ENCODE results near the gene MRLN. TPM values are rescaled to one million over a fixed set of nuclear protein-coding genes. Genes with fewer than 3 reads are reported as not detected.

Gene MRLN
- total RNA-seq, result not detected in 2 replicates
- long read RNA-seq, result 0 reads

DNA sequence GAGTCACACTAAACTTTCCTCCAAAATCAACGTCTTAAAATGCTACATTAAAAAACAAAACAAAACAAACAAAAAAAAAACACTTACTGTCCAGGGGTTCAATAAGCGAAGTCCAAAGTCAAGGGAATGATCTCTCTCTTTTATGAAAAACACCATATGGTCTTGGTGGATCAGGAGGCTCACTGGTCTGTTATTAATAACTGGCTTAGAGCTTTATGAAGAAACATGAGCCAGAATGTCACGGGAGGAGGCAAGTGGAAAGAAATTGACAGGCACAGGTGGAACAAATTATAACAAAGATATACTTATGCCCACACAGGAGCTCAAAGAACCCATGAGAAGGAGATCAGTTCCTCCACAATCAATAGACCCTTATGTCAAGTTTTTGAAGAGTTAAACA lies at the start of gene MRLN:
Gene MRLN, minus strand, starts transcription at position 189 of the 400 bp plus-strand sequence.
- no peak within 1 kb of the TSS for H3K4me3 Mint-ChIP-seq (ENCODE audit: unreplicated experiment)
- H3K27ac Mint-ChIP-seq (ENCODE audit: unreplicated experiment), result no peak within 1 kb of the TSS
- no peak for DNase-seq (ENCODE audit: extremely low spot score, unreplicated experiment)
- no peaks in the 10 kb centered on the region for H3K4me1 Mint-ChIP-seq (ENCODE audit: unreplicated experiment)
- no peaks in the 10 kb centered on the region for H3K36me3 Mint-ChIP-seq (ENCODE audit: unreplicated experiment)
- TF ChIP-seq, protein P1, sequence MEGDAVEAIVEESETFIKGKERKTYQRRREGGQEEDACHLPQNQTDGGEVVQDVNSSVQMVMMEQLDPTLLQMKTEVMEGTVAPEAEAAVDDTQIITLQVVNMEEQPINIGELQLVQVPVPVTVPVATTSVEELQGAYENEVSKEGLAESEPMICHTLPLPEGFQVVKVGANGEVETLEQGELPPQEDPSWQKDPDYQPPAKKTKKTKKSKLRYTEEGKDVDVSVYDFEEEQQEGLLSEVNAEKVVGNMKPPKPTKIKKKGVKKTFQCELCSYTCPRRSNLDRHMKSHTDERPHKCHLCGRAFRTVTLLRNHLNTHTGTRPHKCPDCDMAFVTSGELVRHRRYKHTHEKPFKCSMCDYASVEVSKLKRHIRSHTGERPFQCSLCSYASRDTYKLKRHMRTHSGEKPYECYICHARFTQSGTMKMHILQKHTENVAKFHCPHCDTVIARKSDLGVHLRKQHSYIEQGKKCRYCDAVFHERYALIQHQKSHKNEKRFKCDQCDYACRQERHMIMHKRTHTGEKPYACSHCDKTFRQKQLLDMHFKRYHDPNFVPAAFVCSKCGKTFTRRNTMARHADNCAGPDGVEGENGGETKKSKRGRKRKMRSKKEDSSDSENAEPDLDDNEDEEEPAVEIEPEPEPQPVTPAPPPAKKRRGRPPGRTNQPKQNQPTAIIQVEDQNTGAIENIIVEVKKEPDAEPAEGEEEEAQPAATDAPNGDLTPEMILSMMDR (IDR thresholded peaks at IDR 0.05), result no peak
- peaks cover 52% of the 10 kb centered on the region for H3K27me3 Mint-ChIP-seq (ENCODE audit: unreplicated experiment)
- H3K9me3 Mint-ChIP-seq (ENCODE audit: unreplicated experiment), result no peaks in the 10 kb centered on the region

DNA sequence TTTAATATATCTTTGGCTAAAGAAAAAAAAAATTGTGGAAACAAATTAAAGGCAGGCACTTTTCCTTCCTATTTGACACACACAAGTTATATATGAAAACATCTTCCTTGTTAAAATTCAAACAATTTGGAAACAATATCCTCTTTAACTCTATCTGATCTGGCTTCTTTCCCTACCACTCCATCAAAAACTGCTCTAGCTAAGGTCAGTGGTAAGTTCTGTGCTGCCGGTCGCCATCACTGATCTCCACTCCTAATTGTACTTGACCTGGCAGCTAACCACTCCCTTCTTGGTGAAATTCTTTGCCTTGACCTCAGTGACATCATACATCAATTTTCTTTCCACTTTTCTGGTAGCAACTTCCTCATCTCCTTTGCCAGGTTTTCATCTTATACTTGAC lies 47.9 kb upstream of the MRLN start:
- H3K9me3 Mint-ChIP-seq (ENCODE audit: unreplicated experiment), result no peaks in the 10 kb centered on the region
- H3K4me1 Mint-ChIP-seq (ENCODE audit: unreplicated experiment), result no peaks in the 10 kb centered on the region
- no peak overlapping the region for H3K4me3 Mint-ChIP-seq (ENCODE audit: unreplicated experiment)
- no peak for DNase-seq (ENCODE audit: extremely low spot score, unreplicated experiment)
- no peaks in the 10 kb centered on the region for H3K27me3 Mint-ChIP-seq (ENCODE audit: unreplicated experiment)
- H3K36me3 Mint-ChIP-seq (ENCODE audit: unreplicated experiment), result peaks cover 50% of the 10 kb centered on the region
- H3K27ac Mint-ChIP-seq (ENCODE audit: unreplicated experiment), result no peak overlapping the region
- TF ChIP-seq, protein P1 (IDR thresholded peaks at IDR 0.05), result no peak

DNA sequence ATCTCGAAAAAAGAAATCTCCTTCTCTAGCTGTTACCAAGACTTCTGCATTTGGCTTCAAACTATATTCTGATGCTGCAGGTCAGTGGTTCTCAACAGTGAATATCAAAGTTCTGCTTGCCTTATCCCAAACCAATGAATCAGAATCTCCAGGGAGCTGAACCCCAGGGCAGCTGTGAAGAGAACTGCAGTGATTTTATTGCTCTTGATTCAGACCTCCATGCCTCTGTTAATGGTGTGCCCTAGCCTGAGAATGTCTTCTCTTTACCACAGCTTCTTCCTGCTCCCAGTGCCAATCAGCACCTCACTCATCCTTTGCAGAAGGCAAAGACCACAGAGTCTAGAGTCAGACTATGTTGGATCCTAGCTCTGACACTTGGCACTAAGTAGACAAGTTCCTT lies 46.2 kb upstream of the MRLN start:
- no peak for DNase-seq (ENCODE audit: extremely low spot score, unreplicated experiment)
- Mint-ChIP-seq H3K4me3 (ENCODE audit: unreplicated experiment) (no peak overlapping the region), H3K27me3 (ENCODE audit: unreplicated experiment) (no peaks in the 10 kb centered on the region), H3K4me1 (ENCODE audit: unreplicated experiment) (no peaks in the 10 kb centered on the region), H3K36me3 (ENCODE audit: unreplicated experiment) (peaks cover 52% of the 10 kb centered on the region), H3K9me3 (ENCODE audit: unreplicated experiment) (no peaks in the 10 kb centered on the region), H3K27ac (ENCODE audit: unreplicated experiment) (no peak overlapping the region)
- TF ChIP-seq, protein P1 (IDR thresholded peaks at IDR 0.05), result no peak

DNA sequence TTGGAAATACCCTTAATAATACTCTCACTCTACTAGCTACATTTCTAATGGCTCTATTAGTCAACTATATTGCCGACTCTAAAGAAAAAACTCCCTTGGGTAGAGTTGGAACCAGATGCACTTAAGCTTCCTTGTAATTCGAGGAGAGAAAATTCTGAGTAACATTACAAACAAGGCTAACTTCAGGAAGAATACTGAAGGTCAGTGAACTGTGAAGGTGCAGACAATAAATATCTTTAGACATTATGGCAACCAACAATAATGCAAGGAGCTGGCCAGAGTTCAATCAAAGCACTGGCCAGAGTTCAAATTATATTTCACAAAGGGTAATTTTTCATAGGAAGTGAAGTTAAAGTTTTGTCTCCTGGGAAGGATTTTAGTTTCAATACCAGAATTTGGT lies 40.7 kb upstream of the MRLN start:
- H3K27me3 Mint-ChIP-seq (ENCODE audit: unreplicated experiment), result no peaks in the 10 kb centered on the region
- no peaks in the 10 kb centered on the region for H3K4me1 Mint-ChIP-seq (ENCODE audit: unreplicated experiment)
- DNase-seq (ENCODE audit: extremely low spot score, unreplicated experiment), result no peak
- TF ChIP-seq, protein P1 (IDR thresholded peaks at IDR 0.05), result no peak
- peaks cover 56% of the 10 kb centered on the region for H3K36me3 Mint-ChIP-seq (ENCODE audit: unreplicated experiment)
- H3K4me3 Mint-ChIP-seq (ENCODE audit: unreplicated experiment), result no peak overlapping the region
- no peaks in the 10 kb centered on the region for H3K9me3 Mint-ChIP-seq (ENCODE audit: unreplicated experiment)
- H3K27ac Mint-ChIP-seq (ENCODE audit: unreplicated experiment), result no peak overlapping the region

DNA sequence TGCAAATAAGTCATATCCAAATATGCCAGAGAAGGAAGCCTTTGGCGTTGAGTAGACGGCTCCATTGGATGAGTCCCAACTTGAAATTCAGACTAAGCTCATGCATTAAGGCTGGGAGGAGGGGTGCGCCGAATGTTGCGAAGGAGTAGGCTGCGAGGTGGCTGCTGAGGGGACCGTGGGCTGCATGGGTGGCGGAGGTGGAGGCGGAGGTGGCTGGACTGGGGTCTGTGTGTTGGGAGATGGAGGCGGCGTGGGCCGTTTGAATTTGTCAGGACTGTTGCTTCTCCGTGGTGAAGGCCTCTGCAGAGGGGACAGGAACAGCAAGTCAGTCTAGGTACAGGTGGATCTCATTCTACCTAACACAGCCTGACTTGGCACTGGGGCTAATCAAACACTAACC lies 39.6 kb upstream of the MRLN start:
- Mint-ChIP-seq H3K9me3 (ENCODE audit: unreplicated experiment) (no peaks in the 10 kb centered on the region), H3K27ac (ENCODE audit: unreplicated experiment) (no peak overlapping the region), H3K36me3 (ENCODE audit: unreplicated experiment) (peaks cover 50% of the 10 kb centered on the region), H3K4me1 (ENCODE audit: unreplicated experiment) (no peaks in the 10 kb centered on the region), H3K27me3 (ENCODE audit: unreplicated experiment) (no peaks in the 10 kb centered on the region), H3K4me3 (ENCODE audit: unreplicated experiment) (no peak overlapping the region)
- no peak for DNase-seq (ENCODE audit: extremely low spot score, unreplicated experiment)
- TF ChIP-seq, protein P1 (IDR thresholded peaks at IDR 0.05), result no peak
